GM18507 (cell line): ENCODE measurements around the gene ATP23.

Experiments
- DNase-seq: peaks from one replicate; pipeline ENCODE4 v3.0.0; 2011; ENCODE audit warnings: low read depth; ENCODE audit not compliant: insufficient read length; ENCODE audit errors: extremely low spot score
- FAIRE-seq: peaks from 2 replicates; lab custom pipeline; 2011; peaks lifted over from hg19 to GRCh38; lab: Jason Lieb, UNC

The ATP23 gene

DNA sequence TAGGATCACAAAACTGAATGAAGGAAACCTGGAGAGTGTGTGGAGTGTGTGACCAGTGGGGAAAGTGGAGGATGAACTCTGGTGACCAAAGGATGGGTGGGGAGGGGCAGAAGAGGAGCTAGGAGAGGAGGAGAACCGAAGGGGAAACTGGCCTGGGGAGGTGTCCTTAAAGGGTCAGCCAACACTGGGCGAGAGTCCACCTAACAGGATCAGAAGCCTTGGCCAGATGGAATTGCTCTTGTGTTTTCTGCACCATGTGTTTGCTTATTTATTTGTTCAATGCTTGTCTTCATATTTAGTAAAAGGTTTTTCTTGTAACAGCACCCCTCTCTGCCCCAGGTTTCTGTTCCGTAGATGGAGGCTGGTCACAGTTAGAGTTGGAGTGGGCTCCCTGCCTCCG is 34.5 kb upstream of the ATP23 start:
- FAIRE-seq: no peak
- no peak for DNase-seq

DNA sequence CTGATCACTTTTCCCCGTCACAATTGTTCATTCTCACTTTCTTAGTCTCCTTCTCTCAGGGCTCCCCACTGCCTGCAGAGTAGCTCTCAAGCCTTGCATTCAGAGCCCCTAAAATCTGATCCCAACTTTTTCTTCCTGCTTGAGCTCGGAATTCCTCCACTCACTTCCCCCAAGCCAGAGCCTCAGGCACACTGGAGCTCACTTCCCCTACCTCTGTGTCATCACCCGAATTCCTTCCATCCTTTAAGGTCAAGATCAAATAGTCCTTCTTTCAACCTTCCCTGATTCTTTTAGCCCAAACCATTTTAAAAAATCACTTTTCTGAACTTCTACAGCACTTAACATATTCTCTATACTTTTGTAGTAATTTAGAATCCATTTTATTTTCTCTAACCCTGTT is 34.1 kb upstream of the ATP23 start:
- no peak for FAIRE-seq
- no peak for DNase-seq

DNA sequence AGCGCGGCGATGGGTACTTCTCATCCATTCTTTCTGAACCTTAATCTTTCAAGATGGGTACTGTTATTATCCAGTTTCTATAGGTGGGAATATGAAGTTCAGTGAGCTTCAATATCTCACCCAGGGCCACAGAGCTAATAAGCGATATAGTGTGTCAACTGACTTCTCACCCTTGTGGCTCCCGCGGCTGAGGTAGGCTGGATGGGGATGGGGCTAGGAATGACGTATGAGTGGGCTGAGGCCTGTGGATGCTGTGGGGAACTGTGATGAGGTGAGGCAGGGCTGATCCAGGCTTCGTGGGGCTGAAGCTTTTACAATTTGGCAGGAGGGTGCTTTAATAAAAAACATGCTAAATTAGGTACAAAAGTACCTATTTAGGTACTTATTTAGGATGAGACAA is 32.9 kb upstream of the ATP23 start:
- DNase-seq (no peak), FAIRE-seq (no peak)

DNA sequence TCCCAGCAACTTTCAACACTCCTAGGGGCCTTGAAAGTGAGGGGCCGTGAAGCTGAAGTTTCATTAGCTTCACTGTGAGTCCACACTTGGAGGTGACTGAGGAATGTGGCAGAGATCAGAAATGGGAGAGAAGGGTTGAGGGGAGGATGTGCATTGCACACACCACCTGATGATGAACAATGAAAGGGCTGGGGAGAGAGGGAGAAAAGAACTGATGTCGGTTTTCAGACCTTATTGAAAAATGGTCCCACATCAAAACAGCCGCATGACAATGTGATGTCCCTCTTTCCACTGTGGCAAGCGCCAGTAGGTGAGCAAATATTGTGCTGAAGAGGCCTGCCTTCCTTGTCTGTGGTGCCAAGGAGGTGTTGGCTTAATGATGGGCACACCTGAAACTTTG is 32.3 kb upstream of the ATP23 start:
- FAIRE-seq (no peak), DNase-seq (no peak)

DNA sequence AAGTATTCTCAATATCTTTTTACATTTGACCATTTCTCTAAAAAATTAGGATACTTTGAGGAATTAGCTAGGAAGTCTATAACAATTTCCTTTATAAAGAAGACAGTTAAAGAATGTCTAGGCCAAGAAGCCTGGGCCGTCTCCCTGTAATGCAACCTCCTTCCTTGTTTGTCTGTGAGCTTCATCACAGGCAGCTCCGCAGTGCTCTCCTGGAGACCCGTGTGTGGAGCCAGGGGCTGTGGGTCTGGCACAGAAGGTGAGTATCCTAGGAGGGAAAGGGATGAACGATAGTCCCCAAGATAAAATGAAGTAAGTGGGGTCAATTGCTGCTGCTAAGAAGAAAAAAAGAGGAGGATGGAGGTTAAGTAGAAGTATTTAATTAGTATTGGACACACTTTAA is 31.8 kb upstream of the ATP23 start:
- FAIRE-seq: no peak
- DNase-seq: no peak

DNA sequence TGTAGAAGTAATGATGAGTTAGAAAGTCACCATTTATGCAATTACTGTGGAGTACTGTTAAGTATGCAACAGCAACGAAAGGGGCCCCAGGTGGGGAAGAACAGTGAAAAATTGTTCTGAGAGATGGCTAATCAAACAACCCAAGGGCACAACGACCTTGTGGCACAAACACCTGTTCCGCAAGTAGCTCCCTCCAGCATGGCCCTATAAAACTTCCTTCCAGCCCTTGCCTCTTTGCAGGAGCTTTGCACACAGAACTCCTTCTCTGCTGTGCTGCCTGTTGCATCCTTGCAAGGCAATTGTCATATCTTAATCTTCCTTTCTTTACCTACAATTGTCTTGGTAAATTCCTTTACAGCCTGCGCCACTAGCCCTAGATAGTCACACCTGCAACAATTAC is 23.2 kb upstream of the ATP23 start:
- DNase-seq: no peak
- FAIRE-seq: no peak

DNA sequence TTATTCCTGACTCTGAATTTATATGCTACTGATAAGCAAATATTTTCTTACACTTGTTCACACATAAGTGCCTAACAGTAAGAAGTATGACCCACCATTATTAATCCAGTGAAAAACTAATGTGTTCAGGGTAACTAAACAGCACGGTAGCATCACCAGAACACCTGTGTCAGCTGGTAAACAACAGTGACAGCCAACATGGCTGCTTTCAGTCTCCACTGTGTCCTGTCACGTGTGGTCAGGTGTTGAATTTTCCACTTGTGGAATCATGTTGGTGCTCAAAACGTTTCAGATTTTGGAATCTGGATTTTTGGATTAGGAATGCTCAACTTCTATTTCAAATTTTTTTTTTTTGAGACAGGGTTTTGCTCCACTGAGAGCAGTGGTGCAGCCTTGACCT is 14.3 kb upstream of the ATP23 start:
- no peak for FAIRE-seq
- no peak for DNase-seq

DNA sequence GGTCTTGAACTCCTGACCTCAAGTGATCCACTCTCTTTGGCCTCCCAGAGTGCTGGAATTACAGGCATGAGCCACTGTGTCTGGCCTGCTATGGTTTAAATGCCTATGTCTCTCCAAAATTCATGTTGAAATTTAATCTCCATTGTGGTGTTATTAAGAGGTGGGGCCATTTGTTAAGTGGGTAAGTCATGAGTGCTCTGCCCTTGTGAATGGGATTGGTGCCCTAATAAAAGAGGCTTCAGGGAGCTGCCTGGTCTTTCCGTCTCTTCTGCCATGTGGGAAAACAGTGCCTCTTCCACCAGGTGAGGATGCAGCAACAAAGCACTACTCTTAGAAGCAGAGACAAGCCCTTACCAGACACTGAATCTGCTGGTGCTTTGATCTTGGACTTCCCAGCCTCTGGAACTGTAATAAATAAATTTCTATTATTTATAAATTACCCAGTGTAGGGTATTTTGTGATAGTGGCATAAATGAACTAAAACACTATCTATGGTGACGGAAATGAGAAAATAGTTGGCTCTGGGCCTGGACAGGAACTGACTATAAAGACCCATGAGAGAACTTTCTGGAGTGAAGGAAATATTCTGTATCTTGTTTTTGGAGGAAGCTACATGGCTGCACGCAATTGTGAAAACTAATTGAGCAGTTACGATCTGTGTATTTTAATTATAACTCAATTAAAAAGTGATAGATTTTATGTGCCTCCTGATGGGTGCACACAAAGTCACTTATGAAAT is 12.1 kb upstream of the ATP23 start:
- DNase-seq: no peak
- no peak for FAIRE-seq

DNA sequence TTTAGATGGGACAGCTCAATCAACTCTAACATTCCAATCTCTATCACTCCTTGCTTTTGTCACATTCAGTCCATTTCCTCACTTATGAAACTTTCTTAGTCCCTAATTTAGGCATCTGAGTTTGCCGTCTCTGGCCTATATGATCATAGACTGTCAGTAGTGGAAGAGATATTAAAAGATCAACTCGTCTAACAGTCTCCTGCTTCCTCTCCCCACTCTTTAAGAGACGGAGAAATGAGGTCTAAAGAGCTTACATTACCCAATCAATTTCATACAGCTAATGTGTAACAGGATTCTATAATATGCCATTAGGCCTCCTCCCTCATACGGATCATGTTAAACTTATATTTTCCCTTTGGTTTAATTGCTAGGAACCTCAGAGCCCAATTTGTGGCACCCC is 6.5 kb upstream of the ATP23 start:
- FAIRE-seq: no peak
- no peak for DNase-seq

DNA sequence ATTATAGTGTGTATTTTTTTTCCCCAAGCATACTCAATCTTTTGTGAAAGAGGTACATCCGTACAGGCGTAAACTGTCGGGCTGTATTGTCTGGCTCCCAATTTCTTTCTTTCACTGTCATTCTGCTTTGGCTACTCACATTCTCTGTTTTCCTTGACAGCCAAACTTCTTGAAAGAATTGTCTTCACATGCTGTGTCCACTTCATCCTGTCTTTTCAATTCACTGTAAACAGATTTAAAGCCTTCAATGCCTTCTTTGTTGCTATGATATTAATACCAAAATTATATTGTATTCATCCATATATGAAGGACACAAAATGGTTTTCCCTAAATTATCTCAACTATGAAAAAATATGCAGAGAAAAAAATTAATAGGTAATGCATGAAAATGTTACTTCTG is 6.0 kb upstream of the ATP23 start:
- DNase-seq: no peak
- no peak for FAIRE-seq

DNA sequence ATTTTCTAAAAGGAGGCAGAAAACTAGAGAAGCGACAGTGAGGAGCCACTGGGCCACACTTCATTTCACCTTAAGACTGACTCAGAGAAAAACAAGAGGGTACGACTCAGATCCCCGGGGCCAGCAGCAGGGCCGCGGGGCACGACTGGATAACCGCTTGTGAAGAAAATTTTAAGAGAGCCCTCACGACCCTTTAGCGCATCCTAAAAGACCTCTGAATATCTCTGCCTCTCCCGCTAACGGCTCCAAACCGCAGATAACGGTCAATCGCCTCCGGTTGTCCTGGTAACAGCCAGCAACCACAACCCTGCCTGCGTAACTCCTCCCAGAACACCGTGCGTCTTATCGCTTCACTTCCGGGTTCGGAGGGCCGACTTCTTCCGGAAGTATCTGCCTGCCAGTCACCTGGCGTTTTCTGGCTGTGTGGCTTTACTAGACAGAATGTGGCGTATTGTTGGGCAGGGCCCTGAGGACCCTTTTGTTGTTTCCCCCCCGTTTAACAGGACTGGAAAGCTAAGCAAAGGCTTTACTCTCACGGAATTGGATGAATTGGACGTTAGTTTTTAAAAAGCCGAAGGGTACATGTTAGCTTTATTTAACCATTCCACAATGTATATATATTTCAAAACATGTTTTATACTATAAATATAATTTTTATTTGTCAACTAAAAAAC is 5.4 kb upstream of the ATP23 start:
- peak; percentile 72 for DNase-seq
- peak; percentile 99 for FAIRE-seq

DNA sequence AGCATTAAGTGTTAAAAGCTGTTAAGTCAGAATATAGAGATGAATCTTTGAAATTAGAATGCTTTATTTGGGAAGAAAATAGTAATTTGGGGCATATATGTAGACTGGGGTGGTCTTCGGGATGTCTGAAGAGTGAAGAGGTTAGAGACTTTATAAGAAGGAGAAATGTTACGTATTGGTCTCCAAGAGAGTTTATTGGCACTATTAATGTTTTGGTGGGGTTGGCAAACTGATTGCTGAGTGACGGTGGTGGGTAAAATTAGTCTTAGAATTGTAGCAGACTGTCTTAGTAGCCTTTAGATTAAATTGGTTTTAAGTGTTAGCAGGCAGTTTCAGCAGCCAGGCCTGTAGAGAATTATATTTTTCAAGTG is 4.9 kb upstream of the ATP23 start:
- DNase-seq (no peak), FAIRE-seq (no peak)

DNA sequence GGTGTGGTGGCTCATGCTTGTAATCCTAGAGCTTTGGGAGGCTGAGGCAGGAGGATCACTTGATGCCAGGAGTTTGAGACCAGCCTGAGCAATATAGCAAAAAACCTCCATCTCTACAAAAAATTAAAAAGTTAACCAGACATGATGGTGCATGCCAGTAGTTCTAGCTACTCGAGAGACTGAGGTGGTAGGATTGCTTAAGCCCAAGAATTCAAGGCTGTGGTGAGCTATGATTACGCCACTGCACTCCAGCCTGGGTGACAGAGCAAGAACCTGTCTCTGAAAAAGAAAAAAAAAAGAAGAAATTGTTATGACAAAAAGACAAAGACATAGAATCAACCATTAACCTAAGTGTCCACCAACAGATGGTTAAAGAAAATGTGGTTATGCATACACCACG is 2.1 kb upstream of the ATP23 start:
- DNase-seq (no peak), FAIRE-seq (no peak)

DNA sequence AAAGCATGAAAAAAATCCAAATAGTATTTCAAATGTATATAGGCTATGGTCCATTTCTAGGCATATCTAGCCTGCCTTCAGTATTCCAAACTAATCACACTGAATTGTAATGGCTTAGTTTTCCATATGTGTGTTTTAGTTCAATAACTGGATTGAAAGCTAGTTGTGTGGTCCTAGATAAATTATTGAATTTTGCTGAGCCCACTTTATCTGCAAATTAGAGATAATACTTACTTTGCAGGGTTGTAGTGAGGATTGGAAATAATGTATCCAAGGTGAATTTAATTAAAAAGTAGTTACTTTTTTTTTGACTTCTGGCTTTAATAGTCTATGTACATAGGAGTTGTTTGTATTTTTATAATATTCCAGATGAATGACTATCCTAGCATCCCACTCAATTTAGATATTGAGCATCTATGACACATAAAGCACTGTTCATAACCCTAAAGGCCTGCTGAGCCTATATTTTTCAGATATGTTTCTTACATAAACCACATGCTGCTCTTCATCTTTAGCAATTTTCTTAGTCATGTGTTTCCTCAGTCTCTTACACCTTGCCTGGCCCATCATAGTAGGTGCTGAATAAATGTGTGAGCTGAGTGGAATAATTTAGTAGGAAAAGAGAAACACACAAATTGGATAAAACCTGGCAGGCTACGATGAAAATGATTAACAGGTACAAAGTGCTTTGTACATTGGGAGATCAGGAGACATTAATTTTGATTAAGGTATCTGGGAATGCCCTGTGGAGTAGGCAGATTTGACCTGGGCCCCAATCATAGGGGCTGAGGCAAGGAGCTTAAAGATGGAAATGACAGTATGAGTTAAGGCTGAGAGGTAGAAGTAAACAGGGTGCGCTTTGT is 1.1 kb upstream of the ATP23 start:
- FAIRE-seq: no peak
- no peak for DNase-seq

DNA sequence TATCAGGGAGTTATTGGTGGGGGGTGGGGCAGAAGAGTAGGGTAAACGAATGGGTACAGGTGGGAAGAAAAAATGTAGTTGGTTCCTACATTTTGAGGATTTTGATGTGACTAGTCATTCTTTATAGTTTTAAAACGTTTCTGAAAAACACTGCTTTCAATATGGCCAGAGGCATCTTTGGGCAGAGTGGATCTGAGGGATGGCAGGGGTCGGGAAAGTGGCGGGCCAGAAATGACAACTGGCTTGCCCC is 527 bp upstream of the ATP23 start:
- DNase-seq: no peak
- no peak for FAIRE-seq

DNA sequence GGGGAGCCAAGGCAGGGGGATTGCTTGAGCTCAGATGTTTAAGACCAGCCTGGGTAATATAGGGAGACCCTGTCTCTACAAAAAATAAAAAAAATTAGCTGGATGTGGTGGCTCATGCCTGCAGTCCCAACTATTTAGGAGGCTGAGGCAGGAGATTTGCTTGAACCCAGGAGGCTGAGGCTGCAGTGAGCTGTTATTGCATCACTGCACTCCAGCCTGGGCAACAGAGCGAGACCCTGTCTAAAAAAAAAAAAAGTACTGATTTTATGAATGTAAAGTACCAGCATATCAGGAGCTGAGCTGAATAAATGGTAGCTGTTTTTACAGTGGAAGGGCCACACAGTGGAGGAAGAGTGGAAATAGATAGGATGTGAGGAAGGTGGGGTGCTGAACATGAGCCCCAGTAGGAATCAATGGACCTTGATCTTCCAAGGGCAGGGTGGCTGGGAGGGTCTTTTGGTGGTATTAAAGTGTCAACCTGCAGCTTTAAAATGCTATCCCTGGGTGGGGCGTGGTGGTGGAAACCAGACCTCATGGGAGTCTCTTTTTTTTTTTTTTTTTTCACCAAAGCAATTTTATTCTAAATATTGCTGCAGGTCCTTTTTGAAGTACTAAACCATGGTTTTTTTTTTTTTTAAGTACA is 2.2 kb downstream of the ATP23 start:
- DNase-seq (no peak), FAIRE-seq (no peak)

DNA sequence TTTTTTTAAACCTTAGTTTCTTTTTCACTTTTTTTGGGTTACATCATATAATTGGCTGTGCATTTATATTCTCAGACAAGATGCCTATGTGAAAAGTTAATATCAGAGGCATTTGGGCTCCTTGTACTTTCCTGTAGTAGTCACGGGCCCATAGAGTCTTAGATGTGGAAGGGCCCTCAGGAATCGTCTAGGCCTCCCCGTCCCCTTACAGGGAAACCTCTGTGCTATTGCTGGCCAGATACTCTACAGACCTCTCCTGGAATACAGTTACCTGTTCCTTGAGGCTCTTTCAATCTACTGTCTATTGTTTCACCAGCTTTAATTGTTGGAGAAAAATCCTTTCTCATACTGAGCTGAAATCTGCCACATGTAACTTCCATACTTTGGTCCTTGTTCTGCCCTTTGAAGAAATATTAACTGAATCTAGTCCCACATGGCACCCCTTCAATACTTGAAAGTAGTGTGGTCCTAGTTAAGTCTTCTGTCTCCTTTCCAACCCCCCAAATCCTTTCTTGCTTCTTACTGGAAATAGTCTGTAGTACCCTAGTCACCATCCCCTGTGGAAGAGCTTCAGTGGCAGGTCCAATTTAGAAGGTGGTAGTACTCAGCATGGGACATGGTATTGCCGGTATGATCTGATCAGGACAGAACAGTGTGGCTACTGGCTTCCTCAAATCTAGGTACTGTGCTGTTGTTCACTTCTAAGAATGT is 3.1 kb downstream of the ATP23 start:
- FAIRE-seq: no peak
- DNase-seq: no peak

DNA sequence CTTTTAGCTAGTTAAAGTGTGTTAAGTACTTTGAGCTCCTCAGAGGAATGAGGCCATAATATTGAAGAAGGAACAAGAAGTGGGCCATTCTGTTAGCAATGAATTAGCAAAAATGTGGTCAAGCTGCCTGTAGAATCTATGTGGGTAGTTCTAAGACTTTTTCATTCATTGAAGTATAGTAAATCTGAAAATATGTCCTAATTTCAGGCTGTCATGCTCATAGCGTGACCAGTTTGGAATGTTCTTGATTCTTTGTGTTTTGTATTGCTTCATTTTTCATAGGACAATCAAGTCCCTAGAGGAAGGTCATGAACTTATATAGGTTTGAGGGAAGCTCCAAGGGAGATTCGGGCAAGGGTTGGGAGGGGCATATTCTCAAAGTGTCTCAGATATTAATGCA is 11.4 kb downstream of the ATP23 start:
- no peak for FAIRE-seq

DNA sequence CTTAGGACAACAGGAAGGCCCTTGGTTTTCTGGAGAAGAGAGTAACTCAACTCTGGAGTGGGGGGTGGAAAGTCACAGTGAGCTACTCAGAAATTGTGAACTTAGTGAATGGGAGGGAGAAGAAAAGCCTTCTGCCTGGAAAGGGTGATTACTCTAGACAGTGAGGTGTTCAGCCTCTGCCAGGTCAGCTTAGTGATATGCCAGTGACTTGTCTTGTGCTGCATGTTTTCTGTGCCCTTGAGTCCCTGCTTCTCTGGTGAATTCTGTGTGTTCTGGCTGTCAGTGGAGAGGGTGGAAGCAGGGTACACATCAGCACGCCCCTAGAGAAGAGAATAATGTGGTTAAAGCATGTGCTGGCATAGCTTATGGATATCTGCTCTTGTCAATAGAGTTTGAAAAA is 13.4 kb downstream of the ATP23 start:
- no peak for FAIRE-seq
- no peak for DNase-seq

More for the DNA sequence above, 11.4 kb downstream of the ATP23 start:
- no peak for DNase-seq
